Pancreas (tissue), 10 donors: ENCODE data around the gene PLOD2. TPM values are rescaled to one million over a fixed set of nuclear protein-coding genes. Genes with fewer than 3 reads are reported as not detected.

Source experiments
- ATAC-seq, 4 donors: fragments of 200-7000 bp; cut with Tn5 transposase; one replicate each; pipeline versions ENCODE4 v1.8.0 to v1.9.1; 2020; ENCODE audit warnings: mild to moderate bottlenecking in 4 of 4, moderate library complexity in 4 of 4
- DNase-seq, 6 donors: peaks; one replicate each; pipeline ENCODE4 v3.0.0-alpha.2; 2020
- FAIRE-seq: peaks from 2 replicates; lab custom pipeline; 2012; peaks lifted over from hg19 to GRCh38; lab: Jason Lieb, UNC
- H3K27ac ChIP-seq, 4 donors: fragments of 200-600 bp; sonication (generic); 1 replicate in 3 of 4; 2 replicates in 1 of 4; pipeline versions ENCODE4 v1.5.0 to v1.8.0; 2020
- H3K27me3 ChIP-seq, 4 donors: fragments of 200-600 bp; one replicate each; pipeline ENCODE4 v1.8.0; 2021
- H3K36me3 ChIP-seq, 3 donors: fragments of 200-600 bp; sonication (generic) in 1 of 3; one replicate each; pipeline versions ENCODE4 v1.5.0 to v1.8.0; 2020 to 2021
- H3K4me1 ChIP-seq, 3 donors: fragments of 200-600 bp; one replicate each; pipeline ENCODE4 v1.8.0; 2021
- H3K4me3 ChIP-seq, 4 donors: fragments of 200-600 bp; sonication (generic) in 2 of 4; one replicate each; pipeline versions ENCODE4 v1.5.0 to v1.8.0; 2020 to 2021
- H3K9me3 ChIP-seq, 4 donors: fragments of 200-600 bp; one replicate each; pipeline ENCODE4 v1.8.0; 2021
- WGBS, 2 donors: extraction: QIAGEN DNeasy Blood & Tissue Kit; methylation state at CpG; one replicate each; pipeline ENCODE4 v1.1.7; 2013; 5-methylcytosine and 5-hydroxymethylcytosine counted together
- intact Hi-C, 3 donors: fragments of 100-400 bp; cut with DNase I; formaldehyde crosslinking; loops; one replicate each; pipeline versions ENCODE4 v1.11.1 to v1.14.2; 2022
- polyA plus RNA-seq, 2 donors: library from polyadenylated mRNA; stranded (reverse); fragments of 200-250 nt; gene quantifications; one replicate each; pipeline ENCODE4 v1.2.3, GENCODE V29; 2013
- total RNA-seq, 6 donors: library from RNA; stranded (reverse); fragmentation: NEBNext Ultra II Directional in 4 of 6; extraction: Animal tissue kit (Norgen Biotek cat#: 25700) in 4 of 6; gene quantifications; one replicate each; pipeline versions ENCODE4 v1.2.1 to v1.2.4, GENCODE V29; 2021 to 2023
- TF ChIP-seq, protein P1 (sequence below), 4 donors: fragments of 200-600 bp; sonication (generic) in 3 of 4; IDR thresholded peaks; one replicate each; pipeline versions ENCODE4 v1.5.0 to v1.8.0; 2021; ENCODE audit warnings: antibody characterized with exemption in 4 of 4
- donor health status: healthy with polysubstance abuse.
- donor health status: DM: no; HTN: no; CAD: no; lungs with moderate emphysema.
- donor health status: DM: no; HTN: no; CAD: no.
- donor health status: control.
- donor health status: control.
- donor health status: Bipolar disorder and iron deficiency.
- donor health status: DM: yes; HTN: yes; CAD: no.
- donor health status: DM: no; HTN: no; CAD: no.
- donor health status: DM: no; HTN: no; CAD: no.
- donor health status: DM: yes; HTN: yes; CAD: no.

Gene PLOD2
- total and polyA plus RNA-seq, 8 donors, result 12.7 to 44.7 (median 18.8) TPM

DNA sequence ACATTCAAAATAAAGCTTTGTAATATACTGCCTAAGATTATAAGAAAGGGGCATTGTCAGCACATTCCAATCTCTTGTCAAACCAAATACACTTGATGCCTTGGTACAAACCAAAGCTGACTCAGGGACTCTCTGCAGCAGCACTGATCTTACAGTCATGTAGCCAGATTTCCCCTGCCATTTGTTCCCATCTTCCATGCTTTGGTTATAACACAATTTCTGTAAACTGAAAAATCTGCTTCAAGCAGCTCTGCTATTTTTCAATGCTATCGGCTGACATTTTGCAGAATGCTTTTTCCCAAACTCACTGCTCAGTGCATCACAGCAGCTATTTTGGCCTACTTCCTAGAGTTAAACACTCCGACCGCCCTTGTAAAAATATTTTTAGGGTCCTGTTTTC is 18.2 kb downstream of the PLOD2 start:
- ATAC-seq, result peak; percentile 35 to 77 (median 59)
- WGBS, 2 donors, result 61 to 68% methylated on average over 3 of the region's 3 CpGs
- H3K36me3 ChIP-seq, result no peaks in the 10 kb centered on the region
- no peak overlapping the region for H3K27ac ChIP-seq
- intact Hi-C loops, result no loop called here
- H3K9me3 ChIP-seq, result no peaks in the 10 kb centered on the region
- peaks cover 0 to 6% (median 5%) of the 10 kb centered on the region in 3 donors for H3K4me1 ChIP-seq
- no peaks in the 10 kb centered on the region for H3K27me3 ChIP-seq
- H3K4me3 ChIP-seq, result no peak overlapping the region
- DNase-seq, result no peak
- FAIRE-seq, result no peak
- TF ChIP-seq, protein P1, sequence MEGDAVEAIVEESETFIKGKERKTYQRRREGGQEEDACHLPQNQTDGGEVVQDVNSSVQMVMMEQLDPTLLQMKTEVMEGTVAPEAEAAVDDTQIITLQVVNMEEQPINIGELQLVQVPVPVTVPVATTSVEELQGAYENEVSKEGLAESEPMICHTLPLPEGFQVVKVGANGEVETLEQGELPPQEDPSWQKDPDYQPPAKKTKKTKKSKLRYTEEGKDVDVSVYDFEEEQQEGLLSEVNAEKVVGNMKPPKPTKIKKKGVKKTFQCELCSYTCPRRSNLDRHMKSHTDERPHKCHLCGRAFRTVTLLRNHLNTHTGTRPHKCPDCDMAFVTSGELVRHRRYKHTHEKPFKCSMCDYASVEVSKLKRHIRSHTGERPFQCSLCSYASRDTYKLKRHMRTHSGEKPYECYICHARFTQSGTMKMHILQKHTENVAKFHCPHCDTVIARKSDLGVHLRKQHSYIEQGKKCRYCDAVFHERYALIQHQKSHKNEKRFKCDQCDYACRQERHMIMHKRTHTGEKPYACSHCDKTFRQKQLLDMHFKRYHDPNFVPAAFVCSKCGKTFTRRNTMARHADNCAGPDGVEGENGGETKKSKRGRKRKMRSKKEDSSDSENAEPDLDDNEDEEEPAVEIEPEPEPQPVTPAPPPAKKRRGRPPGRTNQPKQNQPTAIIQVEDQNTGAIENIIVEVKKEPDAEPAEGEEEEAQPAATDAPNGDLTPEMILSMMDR (IDR thresholded peaks at IDR 0.05), result no peak

DNA sequence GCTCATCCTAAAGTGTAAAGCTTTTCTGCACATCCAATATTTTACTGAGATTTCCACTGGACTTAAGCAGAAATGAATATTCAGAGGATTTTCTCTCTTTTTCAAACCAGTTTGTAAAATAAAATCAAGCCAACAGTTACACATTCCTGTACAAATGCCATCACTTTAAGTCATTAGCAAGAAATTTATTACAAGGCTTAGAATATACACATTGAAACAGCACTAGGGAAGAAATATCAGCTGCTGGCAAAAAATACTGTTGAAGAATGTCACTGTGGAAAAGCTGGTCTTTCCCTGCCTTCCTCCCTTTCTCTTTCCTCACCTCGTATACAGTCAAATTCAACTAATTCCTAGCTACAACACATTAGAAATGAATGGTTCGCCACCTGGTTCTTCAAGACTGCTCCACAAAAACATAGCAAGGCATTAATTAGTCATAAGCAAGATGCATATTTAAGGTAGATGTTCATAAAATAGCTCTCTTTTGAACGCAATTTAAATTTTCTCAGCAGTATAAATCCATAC is 21.3 kb downstream of the PLOD2 start:
- no peaks in the 10 kb centered on the region for H3K27me3 ChIP-seq
- H3K36me3 ChIP-seq, result no peaks in the 10 kb centered on the region
- H3K9me3 ChIP-seq, result no peaks in the 10 kb centered on the region
- no peak overlapping the region for H3K27ac ChIP-seq
- H3K4me3 ChIP-seq, result no peak overlapping the region
- H3K4me1 ChIP-seq, result peaks cover 0 to 6% (median 5%) of the 10 kb centered on the region in 3 donors
- ATAC-seq, result no peak
- no peak for DNase-seq
- intact Hi-C loops, result no loop called here
- WGBS, 2 donors, result 80 to 88% methylated on average over 3 of the region's 3 CpGs
- no peak for FAIRE-seq
- TF ChIP-seq, protein P1 (IDR thresholded peaks at IDR 0.05), result no peak

- Histone ChIP-seq H3K36me3 (no peaks in the 10 kb centered on the region), H3K9me3 (no peaks in the 10 kb centered on the region), H3K4me1 (peaks cover 4 to 9% (median 9%) of the 10 kb centered on the region in 3 donors), H3K27me3 (no peaks in the 10 kb centered on the region), H3K4me3 (no peak overlapping the region), H3K27ac (no peak overlapping the region)
- peak in 1 of 4 donors; percentile 9 for ATAC-seq
- 82 to 86% methylated on average over 2 of the region's 2 CpGs for WGBS, 2 donors
- no peak for DNase-seq
- intact Hi-C loops, result no loop called here
- no peak for FAIRE-seq
- TF ChIP-seq, protein P1 (IDR thresholded peaks at IDR 0.05), result no peak
These were observed 22.1 kb downstream of the PLOD2 start for GRCh38 chr3:146138902-146139301.

DNA sequence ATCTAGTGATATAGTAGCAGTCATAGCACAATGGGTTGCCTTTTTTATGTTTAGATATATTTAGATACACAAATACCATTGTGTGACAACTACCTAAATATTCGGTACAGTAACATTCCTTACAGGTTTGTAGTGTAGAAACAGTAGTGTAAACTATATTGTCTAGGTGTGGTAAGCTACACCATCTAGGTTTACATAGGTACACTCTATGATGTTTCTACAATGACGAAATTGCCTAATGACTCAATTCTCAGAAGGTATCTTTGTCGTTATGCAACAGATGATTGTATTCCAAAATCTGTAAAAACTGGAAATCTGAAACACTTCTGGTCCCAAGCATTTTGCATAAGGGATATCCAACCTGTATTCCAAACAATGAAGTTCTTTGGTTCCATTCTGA is 24.3 kb downstream of the PLOD2 start:
- H3K27ac ChIP-seq, result no peak overlapping the region
- H3K4me3 ChIP-seq, result no peak overlapping the region
- ATAC-seq (no peak), DNase-seq (no peak), FAIRE-seq (no peak)
- no peaks in the 10 kb centered on the region for H3K9me3 ChIP-seq
- H3K36me3 ChIP-seq, result no peaks in the 10 kb centered on the region
- WGBS, 2 donors, result 92 to 93% methylated on average over 3 of the region's 3 CpGs
- TF ChIP-seq, protein P1 (IDR thresholded peaks at IDR 0.05), result no peak
- intact Hi-C loops, result no loop called here
- no peaks in the 10 kb centered on the region for H3K27me3 ChIP-seq
- peaks cover 5 to 13% (median 9%) of the 10 kb centered on the region in 3 donors for H3K4me1 ChIP-seq

- no peak overlapping the region for H3K27ac ChIP-seq
- intact Hi-C loops, result no loop called here
- TF ChIP-seq, protein P1 (IDR thresholded peaks at IDR 0.05), result no peak
- peak in 3 of 4 donors; percentile 37 to 59 (median 37) for ATAC-seq
- H3K4me1 ChIP-seq, result peaks cover 5 to 13% (median 9%) of the 10 kb centered on the region in 3 donors
- DNase-seq, result no peak
- no peak overlapping the region for H3K4me3 ChIP-seq
- H3K36me3 ChIP-seq, result no peaks in the 10 kb centered on the region
- H3K27me3 ChIP-seq, result no peaks in the 10 kb centered on the region
- H3K9me3 ChIP-seq, result no peaks in the 10 kb centered on the region
- 47 to 50% methylated on average over 5 of the region's 5 CpGs for WGBS, 2 donors
- FAIRE-seq, result no peak
These were observed 26.5 kb downstream of the PLOD2 start for GRCh38 chr3:146134348-146135117.
